Karpas-422 (cell line): Measurements from ENCODE around the gene ELOVL7. TPM values are rescaled to one million over a fixed set of nuclear protein-coding genes. Genes with fewer than 3 reads are reported as not detected.

ENCODE experiments used
- DNase-seq: peaks from one replicate; pipeline ENCODE4 v3.0.0-alpha.2; 2015
- H2AFZ ChIP-seq: fragments of 200-600 bp; sonication (generic); 2 replicates; pipeline ENCODE4 v1.6.1; 2014; ENCODE audit warnings: antibody characterized with exemption, low read length, mixed read lengths
- H3K27ac ChIP-seq: fragments of 200-600 bp; sonication (generic); 2 replicates; pipeline ENCODE4 v1.5.1; 2014; ENCODE audit warnings: mild to moderate bottlenecking, low read length, moderate library complexity
- H3K27me3 ChIP-seq: fragments of 200-600 bp; sonication (generic); 2 replicates; pipeline ENCODE4 v1.6.1; 2014; ENCODE audit warnings: low read length, mixed read lengths
- H3K36me3 ChIP-seq: fragments of 200-600 bp; sonication (generic); 2 replicates; pipeline ENCODE4 v1.6.1; 2014; ENCODE audit warnings: low read length, mixed read lengths; ENCODE audit not compliant: insufficient read depth
- H3K4me1 ChIP-seq: fragments of 200-600 bp; sonication (generic); 2 replicates; pipeline ENCODE4 v1.6.1; 2014; ENCODE audit warnings: mild to moderate bottlenecking, low read length, mixed read lengths
- H3K4me2 ChIP-seq: fragments of 200-600 bp; sonication (generic); 2 replicates; pipeline ENCODE4 v1.6.1; 2014; ENCODE audit warnings: low read length, low read depth, mild to moderate bottlenecking; ENCODE audit not compliant: poor library complexity, severe bottlenecking
- H3K4me3 ChIP-seq: fragments of 200-600 bp; sonication (generic); 2 replicates; pipeline ENCODE4 v1.5.1; 2014; ENCODE audit warnings: mild to moderate bottlenecking, antibody characterized with exemption, low read length, mixed read lengths
- H3K79me2 ChIP-seq: fragments of 200-600 bp; sonication (generic); 2 replicates; pipeline ENCODE4 v1.6.1; 2014; ENCODE audit warnings: mild to moderate bottlenecking, low read length, mixed read lengths
- H3K9ac ChIP-seq: fragments of 200-600 bp; sonication (generic); 2 replicates; pipeline ENCODE4 v1.6.0; 2014; ENCODE audit warnings: low read length
- H3K9me2 ChIP-seq: fragments of 200-600 bp; sonication (generic), shearing (Covaris generic); replicated peaks from 2 replicates; pipeline ENCODE4 v1.6.0; 2014; ENCODE audit warnings: mild to moderate bottlenecking, low read length, moderate library complexity; ENCODE audit not compliant: insufficient read depth
- H3K9me3 ChIP-seq: fragments of 300-700, 200-600 bp; sonication (generic); 2 replicates; pipeline ENCODE4 v1.6.1; 2014; ENCODE audit warnings: low read length, mixed read lengths
- H4K20me1 ChIP-seq: fragments of 200-600 bp; sonication (generic); 2 replicates; pipeline ENCODE4 v1.6.1; 2014; ENCODE audit warnings: mild to moderate bottlenecking, antibody characterized with exemption, low read length, low read depth; ENCODE audit not compliant: insufficient read depth
- total RNA-seq: library from RNA; depleted of rRNA; stranded (reverse); fragments of >200 nt; shearing (Covaris generic); gene quantifications from 2 replicates; pipeline ENCODE4 v1.2.3, GENCODE V29; 2014; ENCODE audit warnings: low replicate concordance; rRNA removed

ELOVL7 gene
- 0.11 TPM in 1 of 2 replicates, not detected in the other for total RNA-seq

GRCh38 chr5:60843936-60844905, at the start of gene ELOVL7:
ELOVL7 (minus strand) TSS chr5:60844269; CDS start chr5:60787397, 56,872 bp downstream.
- no peak for DNase-seq
- Histone ChIP-seq H3K9me3 (no peaks in the 10 kb centered on the region), H3K9ac (no peak within 1 kb of the TSS), H2AFZ (no peak within 1 kb of the TSS), H3K79me2 (no peaks in the 10 kb centered on the region), H3K4me3 (no peak within 1 kb of the TSS), H4K20me1 (no peaks in the 10 kb centered on the region), H3K27ac (no peak within 1 kb of the TSS), H3K9me2 (no peaks in the 10 kb centered on the region), H3K4me2 (no peak within 1 kb of the TSS), H3K36me3 (no peaks in the 10 kb centered on the region), H3K27me3 (no peaks in the 10 kb centered on the region), H3K4me1 (no peaks in the 10 kb centered on the region)

GRCh38 chr5:60893521-60893920, 49.5 kb upstream of the ELOVL7 start:
- Histone ChIP-seq H3K4me3 (no peak overlapping the region), H3K4me2 (no peak overlapping the region), H3K9me3 (no peaks in the 10 kb centered on the region), H3K4me1 (no peaks in the 10 kb centered on the region), H4K20me1 (no peaks in the 10 kb centered on the region), H2AFZ (no peak overlapping the region), H3K36me3 (peaks cover 13% of the 10 kb centered on the region), H3K27ac (no peak overlapping the region), H3K9ac (no peak overlapping the region), H3K9me2 (no peaks in the 10 kb centered on the region), H3K79me2 (no peaks in the 10 kb centered on the region), H3K27me3 (no peaks in the 10 kb centered on the region)
- no peak for DNase-seq

GRCh38 chr5:60891667-60892066, 47.6 kb upstream of the ELOVL7 start:
- H3K9me2 ChIP-seq, result no peaks in the 10 kb centered on the region
- no peaks in the 10 kb centered on the region for H3K27me3 ChIP-seq
- no peaks in the 10 kb centered on the region for H3K4me1 ChIP-seq
- no peak overlapping the region for H3K9ac ChIP-seq
- H3K9me3 ChIP-seq, result no peaks in the 10 kb centered on the region
- H3K4me2 ChIP-seq, result no peak overlapping the region
- H2AFZ ChIP-seq, result no peak overlapping the region
- H3K79me2 ChIP-seq, result no peaks in the 10 kb centered on the region
- no peak for DNase-seq
- no peak overlapping the region for H3K4me3 ChIP-seq
- H3K36me3 ChIP-seq, result peaks cover 15% of the 10 kb centered on the region
- H4K20me1 ChIP-seq, result no peaks in the 10 kb centered on the region
- H3K27ac ChIP-seq, result no peak overlapping the region

GRCh38 chr5:60888359-60889061, 44.4 kb upstream of the ELOVL7 start:
- H3K9ac ChIP-seq, result no peak overlapping the region
- H3K27me3 ChIP-seq, result no peaks in the 10 kb centered on the region
- H3K9me3 ChIP-seq, result no peaks in the 10 kb centered on the region
- H3K79me2 ChIP-seq, result no peaks in the 10 kb centered on the region
- 0 out of 2 replicates have a peak, but pooled peaks cover 7% of the 10 kb centered on the region for H3K36me3 ChIP-seq
- no peak overlapping the region for H3K27ac ChIP-seq
- no peak overlapping the region for H2AFZ ChIP-seq
- H4K20me1 ChIP-seq, result no peaks in the 10 kb centered on the region
- no peak for DNase-seq
- H3K4me3 ChIP-seq, result no peak overlapping the region
- no peak overlapping the region for H3K4me2 ChIP-seq
- no peaks in the 10 kb centered on the region for H3K9me2 ChIP-seq
- H3K4me1 ChIP-seq, result no peaks in the 10 kb centered on the region

GRCh38 chr5:60887746-60888145, 43.7 kb upstream of the ELOVL7 start:
- no peaks in the 10 kb centered on the region for H3K9me2 ChIP-seq
- no peak overlapping the region for H3K4me3 ChIP-seq
- H2AFZ ChIP-seq, result no peak overlapping the region
- H3K9me3 ChIP-seq, result no peaks in the 10 kb centered on the region
- no peak overlapping the region for H3K9ac ChIP-seq
- peak; percentile 30 for DNase-seq
- H3K4me2 ChIP-seq, result no peak overlapping the region
- H3K4me1 ChIP-seq, result no peaks in the 10 kb centered on the region
- no peaks in the 10 kb centered on the region for H3K79me2 ChIP-seq
- 0 out of 2 replicates have a peak, but pooled peaks cover 3% of the 10 kb centered on the region for H3K36me3 ChIP-seq
- H4K20me1 ChIP-seq, result no peaks in the 10 kb centered on the region
- no peak overlapping the region for H3K27ac ChIP-seq
- H3K27me3 ChIP-seq, result no peaks in the 10 kb centered on the region

- peak; percentile 15 for DNase-seq
- Histone ChIP-seq H3K79me2 (no peaks in the 10 kb centered on the region), H3K9me3 (no peaks in the 10 kb centered on the region), H4K20me1 (no peaks in the 10 kb centered on the region), H3K4me1 (no peaks in the 10 kb centered on the region), H2AFZ (no peak overlapping the region), H3K4me3 (no peak overlapping the region), H3K27me3 (no peaks in the 10 kb centered on the region), H3K4me2 (no peak overlapping the region), H3K27ac (no peak overlapping the region), H3K36me3 (0 out of 2 replicates have a peak, but pooled peaks cover 6% of the 10 kb centered on the region), H3K9ac (no peak overlapping the region), H3K9me2 (no peaks in the 10 kb centered on the region)
Observed at GRCh38 chr5:60887096-60887495, 43.0 kb upstream of the ELOVL7 start.

GRCh38 chr5:60886158-60886557, 42.1 kb upstream of the ELOVL7 start:
- Histone ChIP-seq H3K9me3 (no peaks in the 10 kb centered on the region), H4K20me1 (no peaks in the 10 kb centered on the region), H3K27ac (no peak overlapping the region), H2AFZ (no peak overlapping the region), H3K79me2 (no peaks in the 10 kb centered on the region), H3K36me3 (0 out of 2 replicates have a peak, but pooled peaks cover 6% of the 10 kb centered on the region), H3K4me2 (no peak overlapping the region), H3K27me3 (no peaks in the 10 kb centered on the region), H3K4me1 (no peaks in the 10 kb centered on the region), H3K9ac (no peak overlapping the region), H3K9me2 (no peaks in the 10 kb centered on the region), H3K4me3 (no peak overlapping the region)
- peak; percentile 36 for DNase-seq

GRCh38 chr5:60883229-60883628, 39.2 kb upstream of the ELOVL7 start:
- no peak overlapping the region for H3K4me3 ChIP-seq
- DNase-seq, result peak; percentile 41
- no peaks in the 10 kb centered on the region for H4K20me1 ChIP-seq
- no peak overlapping the region for H3K9ac ChIP-seq
- no peaks in the 10 kb centered on the region for H3K9me3 ChIP-seq
- no peaks in the 10 kb centered on the region for H3K27me3 ChIP-seq
- no peak overlapping the region for H3K4me2 ChIP-seq
- H3K9me2 ChIP-seq, result no peaks in the 10 kb centered on the region
- 0 out of 2 replicates have a peak, but pooled peaks cover 6% of the 10 kb centered on the region for H3K36me3 ChIP-seq
- no peaks in the 10 kb centered on the region for H3K79me2 ChIP-seq
- H3K4me1 ChIP-seq, result no peaks in the 10 kb centered on the region
- H2AFZ ChIP-seq, result no peak overlapping the region
- H3K27ac ChIP-seq, result no peak overlapping the region
